ENCODE data around the gene PRAMEF18. TPM values are rescaled to one million over a fixed set of nuclear protein-coding genes. Genes with fewer than 3 reads are reported as not detected.
A peak's percentile ranks its signal among the peaks of the same experiment; 100 is the strongest.
"Not testable (repeated sequence)": the region's sequence is repeated elsewhere in the genome, so short reads cannot be mapped to it uniquely, and the experiment has no call there.

The PRAMEF18 gene
- total RNA-seq, 1 donor from 2014 or later: not detected

DNA sequence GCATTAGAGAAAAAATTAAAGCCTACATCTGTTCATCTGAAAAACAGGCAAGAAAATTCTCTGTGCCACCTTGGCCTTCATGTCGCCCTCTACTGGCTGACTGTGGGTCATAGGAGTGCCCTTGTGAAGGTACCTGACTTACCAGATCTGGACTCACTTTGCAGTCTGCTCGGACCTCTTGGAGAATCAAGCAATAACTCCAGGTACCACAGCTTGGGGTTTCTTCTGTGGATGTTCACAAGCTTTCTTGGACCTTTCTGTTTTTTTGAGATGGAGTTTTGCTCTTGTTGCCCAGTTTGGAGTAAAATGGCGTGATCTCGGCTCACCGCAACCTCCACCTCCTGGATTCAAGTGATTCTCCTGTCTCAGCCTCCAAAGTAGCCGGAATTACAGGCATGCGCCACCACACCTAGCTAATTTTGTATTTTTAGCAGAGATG lies 2.4 kb upstream of the PRAMEF18 start:
- TF ChIP-seq CTCF (conservative IDR thresholded peaks at IDR 0.05; ENCODE audit: low read depth, low read length): peak; percentile 38
- DNase-seq (ENCODE audit: low read depth): no peak
- no peak overlapping the region for H3K4me3 ChIP-seq (ENCODE audit: low read depth, low read length)

GRCh38 chr1:13227271-13228055 lies 1.5 kb upstream of the PRAMEF18 start:
- not testable (repeated sequence) for H3K4me3 ChIP-seq (ENCODE audit: low read depth, low read length); DNase-seq (ENCODE audit: low read depth)

- no peak for DNase-seq (ENCODE audit: low read depth)
- no peak for TF ChIP-seq CTCF (conservative IDR thresholded peaks at IDR 0.05; ENCODE audit: low read depth, low read length)
- no peak overlapping the region for H3K4me3 ChIP-seq (ENCODE audit: low read depth, low read length)
These were observed 1.4 kb downstream of the PRAMEF18 start for GRCh38 chr1:13224480-13225060.

- H3K4me3 ChIP-seq (ENCODE audit: low read depth, low read length); DNase-seq (ENCODE audit: low read depth): not testable (repeated sequence)
These were observed 3.2 kb downstream of the PRAMEF18 start for GRCh38 chr1:13222788-13223187.

GRCh38 chr1:13219203-13219602 lies 6.8 kb downstream of the PRAMEF18 start:
- not testable (repeated sequence) for DNase-seq (ENCODE audit: low read depth)

DNA sequence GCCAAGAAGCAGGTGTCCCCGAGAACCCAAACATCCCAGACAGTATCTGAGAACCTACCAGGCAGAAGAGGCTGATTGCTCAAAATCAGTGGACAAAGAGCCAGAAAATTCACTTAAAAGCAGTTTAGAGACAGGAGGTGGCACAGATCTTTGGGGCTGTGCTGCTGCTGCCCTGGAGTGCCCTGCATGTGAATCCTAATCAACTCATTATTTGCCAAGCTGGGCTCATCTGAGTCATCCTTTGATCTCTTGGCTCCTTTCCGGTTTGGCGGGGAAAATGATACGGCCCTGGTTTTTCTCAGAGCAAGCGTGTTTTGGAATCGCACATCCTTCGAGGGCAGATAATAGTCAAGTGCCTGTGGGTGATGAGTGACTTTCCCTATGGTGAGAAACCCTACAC lies 9.3 kb downstream of the PRAMEF18 start:
- DNase-seq (ENCODE audit: low read depth); H3K4me3 ChIP-seq (ENCODE audit: low read depth, low read length): not testable (repeated sequence)

More at GRCh38 chr1:13219203-13219602, 6.8 kb downstream of the PRAMEF18 start:
- H3K4me3 ChIP-seq (ENCODE audit: low read depth, low read length): not testable (repeated sequence)

GRCh38 chr1:13208712-13209111 lies 17.2 kb downstream of the PRAMEF18 start:
- not testable (repeated sequence) for H3K4me3 ChIP-seq (ENCODE audit: low read depth, low read length); DNase-seq (ENCODE audit: low read depth)

GRCh38 chr1:13201309-13201708 lies 24.6 kb downstream of the PRAMEF18 start, which contains the start of gene PRAMEF13:
Gene PRAMEF13 (minus strand): TSS chr1:13201409. CDS start chr1:13199589, 1,820 bp downstream.
- H3K4me3 ChIP-seq (ENCODE audit: low read depth, low read length); DNase-seq (ENCODE audit: low read depth): not testable (repeated sequence)

Other genes starting within 250 kb of the PRAMEF18 start
- gene PRAMEF27, start 169.6 kb downstream of the PRAMEF18 start, total RNA-seq: not detected in 2 replicates
- not detected in 2 replicates for gene HNRNPCL3, start 165.4 kb downstream of the PRAMEF18 start, total RNA-seq
- not detected in 2 replicates for gene PRAMEF25, start 155.4 kb downstream of the PRAMEF18 start, total RNA-seq
- gene HNRNPCL2, start 109.3 kb downstream of the PRAMEF18 start, total RNA-seq: not detected in 2 replicates
- gene PRAMEF26, start 70.1 kb downstream of the PRAMEF18 start, total RNA-seq: not detected in 2 replicates
- gene HNRNPCL4, start 60.5 kb downstream of the PRAMEF18 start, total RNA-seq: not detected in 2 replicates
- not detected in 2 replicates for gene PRAMEF9, start 54.3 kb downstream of the PRAMEF18 start, total RNA-seq
- not detected in 2 replicates for gene PRAMEF13, start 24.7 kb downstream of the PRAMEF18 start, total RNA-seq
- gene PRAMEF5, start 28.0 kb upstream of the PRAMEF18 start, total RNA-seq: not detected in 2 replicates
- gene PRAMEF8, start 59.0 kb upstream of the PRAMEF18 start, total RNA-seq: not detected in 2 replicates
- not detected in 2 replicates for gene PRAMEF33, start 77.4 kb upstream of the PRAMEF18 start, total RNA-seq
- gene PRAMEF15, start 89.4 kb upstream of the PRAMEF18 start, total RNA-seq: not detected in 2 replicates
- gene PRAMEF14, start 121.0 kb upstream of the PRAMEF18 start, total RNA-seq: not detected in 2 replicates
- not detected in 2 replicates for gene PRAMEF19, start 145.8 kb upstream of the PRAMEF18 start, total RNA-seq
- gene PRAMEF17, start 163.5 kb upstream of the PRAMEF18 start, total RNA-seq: not detected in 2 replicates
- not detected in 2 replicates for gene PRAMEF20, start 184.3 kb upstream of the PRAMEF18 start, total RNA-seq

Measured in epithelial cell of proximal tubule (primary cell).